ENCODE results near the gene MAP4K2. TPM values are rescaled to one million over a fixed set of nuclear protein-coding genes. Genes with fewer than 3 reads are reported as not detected.

Gene MAP4K2
- total and polyA plus RNA-seq, 2 experiments from 2014 or later: 9.9 to 42.6 TPM

DNA sequence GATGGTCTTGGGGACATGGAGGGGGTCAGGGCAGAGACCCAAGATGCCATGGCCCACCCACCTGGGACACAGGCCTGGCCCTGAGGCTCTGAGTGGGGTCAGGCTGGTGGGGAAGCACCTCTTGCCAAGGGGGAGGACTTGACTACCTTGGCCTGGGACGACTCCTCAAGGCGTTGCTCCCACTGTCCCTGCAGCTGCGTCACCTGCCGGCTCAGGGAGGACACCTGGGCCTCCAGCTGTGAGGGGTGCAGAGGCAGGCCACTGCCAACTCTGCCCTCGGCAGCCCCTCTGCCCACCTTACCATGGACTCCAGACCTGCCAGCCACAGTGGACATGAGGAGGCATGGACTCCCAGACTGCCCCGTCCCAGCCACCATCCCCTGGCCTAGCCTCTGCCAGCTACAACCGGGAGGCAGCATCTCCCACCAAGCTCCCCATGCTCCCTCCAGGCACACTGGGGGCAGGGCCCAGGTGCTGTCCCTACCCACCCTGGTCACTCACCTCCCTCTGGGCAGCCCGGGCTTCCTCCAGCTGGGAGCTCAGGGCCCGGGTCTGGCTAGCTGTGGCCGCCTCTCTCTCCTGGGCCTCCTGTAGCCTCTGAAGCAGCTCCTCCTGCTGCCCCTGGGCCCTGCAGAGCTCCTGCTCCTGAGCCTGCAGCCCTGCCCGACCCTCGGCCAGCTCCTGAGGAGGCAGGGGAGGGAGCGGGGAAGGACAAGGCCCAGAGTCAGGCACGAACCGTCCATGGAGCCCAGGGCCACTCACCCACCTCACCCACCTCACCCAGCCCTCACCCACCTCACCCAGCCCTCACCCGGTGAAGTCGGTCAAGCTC is 32.8 kb upstream of the MAP4K2 start:
- H3K4me1 ChIP-seq (ENCODE audit: insufficient read depth): no peaks in the 10 kb centered on the region
- H3K4me2 ChIP-seq: no peak overlapping the region
- TF ChIP-seq, protein P1, sequence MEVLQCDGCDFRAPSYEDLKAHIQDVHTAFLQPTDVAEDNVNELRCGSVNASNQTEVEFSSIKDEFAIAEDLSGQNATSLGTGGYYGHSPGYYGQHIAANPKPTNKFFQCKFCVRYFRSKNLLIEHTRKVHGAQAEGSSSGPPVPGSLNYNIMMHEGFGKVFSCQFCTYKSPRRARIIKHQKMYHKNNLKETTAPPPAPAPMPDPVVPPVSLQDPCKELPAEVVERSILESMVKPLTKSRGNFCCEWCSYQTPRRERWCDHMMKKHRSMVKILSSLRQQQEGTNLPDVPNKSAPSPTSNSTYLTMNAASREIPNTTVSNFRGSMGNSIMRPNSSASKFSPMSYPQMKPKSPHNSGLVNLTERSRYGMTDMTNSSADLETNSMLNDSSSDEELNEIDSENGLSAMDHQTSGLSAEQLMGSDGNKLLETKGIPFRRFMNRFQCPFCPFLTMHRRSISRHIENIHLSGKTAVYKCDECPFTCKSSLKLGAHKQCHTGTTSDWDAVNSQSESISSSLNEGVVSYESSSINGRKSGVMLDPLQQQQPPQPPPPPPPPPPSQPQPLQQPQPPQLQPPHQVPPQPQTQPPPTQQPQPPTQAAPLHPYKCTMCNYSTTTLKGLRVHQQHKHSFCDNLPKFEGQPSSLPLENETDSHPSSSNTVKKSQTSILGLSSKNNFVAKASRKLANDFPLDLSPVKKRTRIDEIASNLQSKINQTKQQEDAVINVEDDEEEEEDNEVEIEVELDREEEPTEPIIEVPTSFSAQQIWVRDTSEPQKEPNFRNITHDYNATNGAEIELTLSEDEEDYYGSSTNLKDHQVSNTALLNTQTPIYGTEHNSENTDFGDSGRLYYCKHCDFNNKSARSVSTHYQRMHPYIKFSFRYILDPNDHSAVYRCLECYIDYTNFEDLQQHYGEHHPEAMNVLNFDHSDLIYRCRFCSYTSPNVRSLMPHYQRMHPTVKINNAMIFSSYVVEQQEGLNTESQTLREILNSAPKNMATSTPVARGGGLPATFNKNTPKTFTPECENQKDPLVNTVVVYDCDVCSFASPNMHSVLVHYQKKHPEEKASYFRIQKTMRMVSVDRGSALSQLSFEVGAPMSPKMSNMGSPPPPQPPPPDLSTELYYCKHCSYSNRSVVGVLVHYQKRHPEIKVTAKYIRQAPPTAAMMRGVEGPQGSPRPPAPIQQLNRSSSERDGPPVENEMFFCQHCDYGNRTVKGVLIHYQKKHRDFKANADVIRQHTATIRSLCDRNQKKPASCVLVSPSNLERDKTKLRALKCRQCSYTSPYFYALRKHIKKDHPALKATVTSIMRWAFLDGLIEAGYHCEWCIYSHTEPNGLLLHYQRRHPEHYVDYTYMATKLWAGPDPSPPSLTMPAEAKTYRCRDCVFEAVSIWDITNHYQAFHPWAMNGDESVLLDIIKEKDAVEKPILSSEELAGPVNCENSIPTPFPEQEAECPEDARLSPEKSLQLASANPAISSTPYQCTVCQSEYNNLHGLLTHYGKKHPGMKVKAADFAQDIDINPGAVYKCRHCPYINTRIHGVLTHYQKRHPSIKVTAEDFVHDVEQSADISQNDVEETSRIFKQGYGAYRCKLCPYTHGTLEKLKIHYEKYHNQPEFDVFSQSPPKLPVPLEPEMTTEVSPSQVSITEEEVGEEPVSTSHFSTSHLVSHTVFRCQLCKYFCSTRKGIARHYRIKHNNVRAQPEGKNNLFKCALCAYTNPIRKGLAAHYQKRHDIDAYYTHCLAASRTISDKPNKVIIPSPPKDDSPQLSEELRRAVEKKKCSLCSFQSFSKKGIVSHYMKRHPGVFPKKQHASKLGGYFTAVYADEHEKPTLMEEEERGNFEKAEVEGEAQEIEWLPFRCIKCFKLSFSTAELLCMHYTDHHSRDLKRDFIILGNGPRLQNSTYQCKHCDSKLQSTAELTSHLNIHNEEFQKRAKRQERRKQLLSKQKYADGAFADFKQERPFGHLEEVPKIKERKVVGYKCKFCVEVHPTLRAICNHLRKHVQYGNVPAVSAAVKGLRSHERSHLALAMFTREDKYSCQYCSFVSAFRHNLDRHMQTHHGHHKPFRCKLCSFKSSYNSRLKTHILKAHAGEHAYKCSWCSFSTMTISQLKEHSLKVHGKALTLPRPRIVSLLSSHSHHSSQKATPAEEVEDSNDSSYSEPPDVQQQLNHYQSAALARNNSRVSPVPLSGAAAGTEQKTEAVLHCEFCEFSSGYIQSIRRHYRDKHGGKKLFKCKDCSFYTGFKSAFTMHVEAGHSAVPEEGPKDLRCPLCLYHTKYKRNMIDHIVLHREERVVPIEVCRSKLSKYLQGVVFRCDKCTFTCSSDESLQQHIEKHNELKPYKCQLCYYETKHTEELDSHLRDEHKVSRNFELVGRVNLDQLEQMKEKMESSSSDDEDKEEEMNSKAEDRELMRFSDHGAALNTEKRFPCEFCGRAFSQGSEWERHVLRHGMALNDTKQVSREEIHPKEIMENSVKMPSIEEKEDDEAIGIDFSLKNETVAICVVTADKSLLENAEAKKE (CRISPR knock-in tag; IDR thresholded peaks at IDR 0.05): no peak
- TF ChIP-seq ZNF331 (CRISPR knock-in tag; IDR thresholded peaks at IDR 0.05; ENCODE audit: low read depth): no peak
- no peak for TF ChIP-seq EZH2phosphoT487 (IDR thresholded peaks at IDR 0.05; ENCODE audit: unreplicated experiment)
- TF ChIP-seq, protein P2, sequence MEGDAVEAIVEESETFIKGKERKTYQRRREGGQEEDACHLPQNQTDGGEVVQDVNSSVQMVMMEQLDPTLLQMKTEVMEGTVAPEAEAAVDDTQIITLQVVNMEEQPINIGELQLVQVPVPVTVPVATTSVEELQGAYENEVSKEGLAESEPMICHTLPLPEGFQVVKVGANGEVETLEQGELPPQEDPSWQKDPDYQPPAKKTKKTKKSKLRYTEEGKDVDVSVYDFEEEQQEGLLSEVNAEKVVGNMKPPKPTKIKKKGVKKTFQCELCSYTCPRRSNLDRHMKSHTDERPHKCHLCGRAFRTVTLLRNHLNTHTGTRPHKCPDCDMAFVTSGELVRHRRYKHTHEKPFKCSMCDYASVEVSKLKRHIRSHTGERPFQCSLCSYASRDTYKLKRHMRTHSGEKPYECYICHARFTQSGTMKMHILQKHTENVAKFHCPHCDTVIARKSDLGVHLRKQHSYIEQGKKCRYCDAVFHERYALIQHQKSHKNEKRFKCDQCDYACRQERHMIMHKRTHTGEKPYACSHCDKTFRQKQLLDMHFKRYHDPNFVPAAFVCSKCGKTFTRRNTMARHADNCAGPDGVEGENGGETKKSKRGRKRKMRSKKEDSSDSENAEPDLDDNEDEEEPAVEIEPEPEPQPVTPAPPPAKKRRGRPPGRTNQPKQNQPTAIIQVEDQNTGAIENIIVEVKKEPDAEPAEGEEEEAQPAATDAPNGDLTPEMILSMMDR (conservative IDR thresholded peaks at IDR 0.05; ENCODE audit: low read depth in 2 of 2): no peak
- TF ChIP-seq ZNF114 (CRISPR knock-in tag; IDR thresholded peaks at IDR 0.05): no peak
- H3F3A ChIP-seq (replicated peaks; ENCODE audit: low read depth): no peaks in the 10 kb centered on the region
- no peak overlapping the region for H3K4me3 ChIP-seq
- H3K79me2 ChIP-seq (replicated peaks; ENCODE audit: insufficient read depth): no peaks in the 10 kb centered on the region
- Mint-ChIP-seq H3K27me3 (ENCODE audit: insufficient read depth, low read depth, poor library complexity) (peaks cover 2% of the 10 kb centered on the region), H3K36me3 (ENCODE audit: low read depth) (peaks cover 9% of the 10 kb centered on the region; the same call in 2 of the 3 replicates), H3K4me1 (no peaks in the 10 kb centered on the region), H3K27ac (no peak overlapping the region), H3K9me3 (no peaks in the 10 kb centered on the region), H3K4me3 (no peak overlapping the region)
- no peak for DNase-seq (ENCODE audit: low spot score)
- H4K20me1 ChIP-seq (replicated peaks; ENCODE audit: insufficient read depth): no peaks in the 10 kb centered on the region
- H2AFZ ChIP-seq: no peak overlapping the region
- H3K9me2 ChIP-seq (ENCODE audit: insufficient read depth): no peaks in the 10 kb centered on the region
- H3K27me3 ChIP-seq (ENCODE audit: insufficient read depth): no peaks in the 10 kb centered on the region
- H3K27ac ChIP-seq (ENCODE audit: low read depth): no peak overlapping the region
- no peaks in the 10 kb centered on the region for H3K36me3 ChIP-seq (ENCODE audit: insufficient read depth)
- ATAC-seq: no peak
